Measurements from ENCODE around the gene SLA2.
"Not testable (repeated sequence)": the region's sequence is repeated elsewhere in the genome, so short reads cannot be mapped to it uniquely, and the experiment has no call there.

GRCh38 chr20:36695467-36695866, 49.5 kb upstream of the SLA2 start:
- TF ChIP-seq CTCF (conservative IDR thresholded peaks at IDR 0.05; ENCODE audit: low read length); EZH2phosphoT487 (IDR thresholded peaks at IDR 0.05; ENCODE audit: borderline replicate concordance): not testable (repeated sequence)

All from Loucy (cell line).